ENCODE data around the gene KDM4B.

KDM4B gene

DNA sequence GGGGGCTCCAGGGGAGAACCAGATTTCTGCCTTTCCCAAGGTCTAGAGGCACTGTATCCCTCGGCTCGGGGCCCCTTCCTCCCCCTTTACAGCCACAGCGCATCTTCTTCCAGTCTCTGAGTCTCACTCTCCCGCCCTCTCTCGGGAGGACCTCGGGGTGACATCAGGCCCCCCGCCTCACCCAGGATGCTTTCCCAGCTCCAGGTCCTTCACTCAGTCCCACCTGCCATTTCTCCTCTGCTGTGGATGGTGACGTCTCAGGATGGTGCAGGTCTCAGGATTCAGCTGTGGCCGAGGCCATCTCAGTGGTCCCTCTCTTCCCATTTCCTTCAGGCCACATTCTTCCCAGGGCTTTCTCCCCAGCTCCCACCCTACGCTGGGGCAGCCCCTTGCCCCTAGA lies 13.6 kb upstream of the KDM4B start:
- H3K27ac ChIP-seq: no peak overlapping the region
- TF ChIP-seq, protein P1, sequence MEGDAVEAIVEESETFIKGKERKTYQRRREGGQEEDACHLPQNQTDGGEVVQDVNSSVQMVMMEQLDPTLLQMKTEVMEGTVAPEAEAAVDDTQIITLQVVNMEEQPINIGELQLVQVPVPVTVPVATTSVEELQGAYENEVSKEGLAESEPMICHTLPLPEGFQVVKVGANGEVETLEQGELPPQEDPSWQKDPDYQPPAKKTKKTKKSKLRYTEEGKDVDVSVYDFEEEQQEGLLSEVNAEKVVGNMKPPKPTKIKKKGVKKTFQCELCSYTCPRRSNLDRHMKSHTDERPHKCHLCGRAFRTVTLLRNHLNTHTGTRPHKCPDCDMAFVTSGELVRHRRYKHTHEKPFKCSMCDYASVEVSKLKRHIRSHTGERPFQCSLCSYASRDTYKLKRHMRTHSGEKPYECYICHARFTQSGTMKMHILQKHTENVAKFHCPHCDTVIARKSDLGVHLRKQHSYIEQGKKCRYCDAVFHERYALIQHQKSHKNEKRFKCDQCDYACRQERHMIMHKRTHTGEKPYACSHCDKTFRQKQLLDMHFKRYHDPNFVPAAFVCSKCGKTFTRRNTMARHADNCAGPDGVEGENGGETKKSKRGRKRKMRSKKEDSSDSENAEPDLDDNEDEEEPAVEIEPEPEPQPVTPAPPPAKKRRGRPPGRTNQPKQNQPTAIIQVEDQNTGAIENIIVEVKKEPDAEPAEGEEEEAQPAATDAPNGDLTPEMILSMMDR (conservative IDR thresholded peaks at IDR 0.05): no peak
- TF ChIP-seq ZFX (IDR thresholded peaks at IDR 0.05): no peak

DNA sequence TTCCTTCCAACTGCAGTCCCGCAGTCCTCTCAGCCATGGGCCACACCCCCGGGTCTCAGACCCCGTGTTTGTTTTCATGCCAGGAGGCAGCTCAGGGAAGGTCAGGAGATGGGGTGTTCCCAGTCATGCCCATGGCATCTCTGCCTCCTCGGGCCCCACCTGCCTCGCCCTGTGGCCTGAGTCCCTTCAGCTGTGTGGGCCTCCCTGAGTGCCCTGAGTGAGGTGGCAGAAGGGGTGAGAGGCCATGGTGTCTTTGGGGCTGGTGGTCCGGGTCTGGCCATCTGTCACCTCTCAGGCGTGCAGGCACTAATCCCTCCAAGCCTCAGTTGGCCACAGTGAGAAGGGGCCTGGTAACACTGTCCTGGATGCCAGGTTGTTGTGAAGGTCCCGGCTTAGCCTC lies 10.9 kb upstream of the KDM4B start:
- no peak overlapping the region for H3K27ac ChIP-seq
- TF ChIP-seq, protein P1 (conservative IDR thresholded peaks at IDR 0.05): no peak
- no peak for TF ChIP-seq ZFX (IDR thresholded peaks at IDR 0.05)

DNA sequence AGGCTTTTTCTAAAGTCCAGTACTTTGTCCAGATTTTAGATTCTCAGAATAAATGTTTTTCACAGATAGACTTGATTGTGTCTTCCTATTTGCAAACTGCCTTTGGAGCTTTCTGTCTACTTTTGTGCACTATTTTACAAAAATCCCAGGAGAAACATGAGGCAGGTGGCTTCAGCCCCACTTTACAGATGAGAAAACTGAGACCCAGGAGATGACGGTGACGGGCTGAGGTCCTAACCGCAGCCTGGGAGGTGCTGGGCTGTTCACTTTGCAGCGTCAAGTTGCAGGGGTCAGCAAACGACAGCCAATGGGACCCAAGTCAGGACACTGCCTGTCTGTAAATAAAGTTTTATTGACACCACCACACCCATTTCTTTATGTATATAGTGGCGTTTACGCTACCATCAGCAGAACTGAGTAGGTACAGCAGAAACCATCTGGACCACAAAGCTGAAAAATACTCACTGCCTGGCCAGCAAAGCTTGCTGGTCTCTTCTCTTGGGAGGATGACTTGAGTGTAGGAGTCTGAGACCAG lies 6.8 kb upstream of the KDM4B start:
- no peak overlapping the region for H3K27ac ChIP-seq
- TF ChIP-seq, protein P1 (conservative IDR thresholded peaks at IDR 0.05): no peak
- TF ChIP-seq ZFX (IDR thresholded peaks at IDR 0.05): no peak

DNA sequence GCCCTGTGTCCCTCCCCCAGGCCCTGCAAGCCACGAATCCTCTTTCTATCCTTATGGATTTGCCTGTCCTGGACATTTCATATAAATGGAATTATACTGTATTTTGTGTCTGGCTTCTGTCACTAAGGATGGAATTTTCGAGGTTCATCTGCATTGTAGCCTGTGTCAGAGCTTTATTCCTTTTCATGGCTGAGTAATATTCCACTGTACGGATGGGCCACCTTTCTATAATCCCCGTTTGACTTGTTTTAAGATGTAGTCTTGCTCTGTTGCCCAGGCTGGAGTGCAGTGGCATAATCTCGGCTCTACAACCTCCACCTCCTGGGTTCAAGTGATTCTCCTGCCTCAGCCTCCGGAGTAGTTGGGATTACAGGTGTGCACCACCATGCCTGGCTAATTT lies 3.9 kb upstream of the KDM4B start:
- no peak for TF ChIP-seq ZFX (IDR thresholded peaks at IDR 0.05)
- TF ChIP-seq, protein P1 (conservative IDR thresholded peaks at IDR 0.05): no peak
- H3K27ac ChIP-seq: no peak overlapping the region

DNA sequence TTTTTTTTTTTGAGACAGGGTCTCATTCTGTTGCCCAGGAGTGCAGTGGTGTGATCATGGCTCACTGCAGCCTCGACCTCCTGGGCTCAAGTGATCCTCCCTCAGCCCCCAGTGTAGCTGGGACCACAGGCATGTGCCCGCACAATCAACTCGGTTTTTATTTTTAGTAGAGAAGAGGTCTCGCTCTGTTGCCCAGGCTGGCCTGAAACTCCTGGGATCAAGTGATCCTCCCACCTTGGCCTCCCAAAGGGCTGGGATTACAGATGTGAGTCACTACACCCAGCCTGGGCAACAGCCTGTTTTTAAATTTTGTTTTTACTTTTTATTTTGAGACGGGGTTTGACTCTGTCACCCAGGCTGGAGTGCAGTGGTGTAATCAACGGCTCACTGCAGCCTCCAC lies 2.3 kb upstream of the KDM4B start:
- TF ChIP-seq ZFX (IDR thresholded peaks at IDR 0.05): no peak
- TF ChIP-seq, protein P1 (conservative IDR thresholded peaks at IDR 0.05): no peak
- no peak overlapping the region for H3K27ac ChIP-seq

DNA sequence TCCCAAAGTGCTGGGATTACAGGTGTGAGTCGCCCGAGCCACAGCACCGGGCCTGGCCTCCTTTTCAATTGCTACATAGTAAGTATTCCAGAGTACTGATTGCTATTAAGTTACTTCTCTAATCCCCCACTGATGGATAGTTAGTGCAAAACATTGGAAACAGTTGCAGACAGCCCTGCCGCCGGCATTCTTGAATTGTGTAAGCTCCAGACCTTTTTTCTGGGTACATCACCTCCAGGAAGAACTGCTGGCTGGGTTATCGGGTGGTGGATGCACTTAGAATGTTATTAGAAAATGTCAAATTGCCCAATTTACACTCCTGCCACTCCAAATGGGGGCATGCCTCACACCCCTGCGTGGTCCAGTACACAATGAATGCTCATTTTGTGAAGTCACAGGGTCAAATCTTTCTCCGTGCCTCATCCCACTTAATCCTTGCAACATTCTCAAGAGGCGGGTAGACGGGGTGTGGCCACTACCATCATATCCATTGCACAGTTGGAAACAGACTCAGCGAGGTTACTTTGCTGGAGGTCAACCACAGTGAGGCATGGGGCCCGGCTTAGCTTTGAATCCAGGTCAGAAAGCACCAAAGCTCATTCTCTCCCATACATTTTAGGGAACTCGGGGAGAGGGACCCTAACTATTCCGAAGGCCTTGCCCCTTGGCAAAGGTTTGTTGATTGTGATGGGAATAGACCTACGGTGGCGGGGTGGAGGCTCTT lies 1.0 kb upstream of the KDM4B start:
- peak overlapping the region; percentile 50 for H3K27ac ChIP-seq
- TF ChIP-seq, protein P1 (conservative IDR thresholded peaks at IDR 0.05): no peak
- TF ChIP-seq ZFX (IDR thresholded peaks at IDR 0.05): no peak

DNA sequence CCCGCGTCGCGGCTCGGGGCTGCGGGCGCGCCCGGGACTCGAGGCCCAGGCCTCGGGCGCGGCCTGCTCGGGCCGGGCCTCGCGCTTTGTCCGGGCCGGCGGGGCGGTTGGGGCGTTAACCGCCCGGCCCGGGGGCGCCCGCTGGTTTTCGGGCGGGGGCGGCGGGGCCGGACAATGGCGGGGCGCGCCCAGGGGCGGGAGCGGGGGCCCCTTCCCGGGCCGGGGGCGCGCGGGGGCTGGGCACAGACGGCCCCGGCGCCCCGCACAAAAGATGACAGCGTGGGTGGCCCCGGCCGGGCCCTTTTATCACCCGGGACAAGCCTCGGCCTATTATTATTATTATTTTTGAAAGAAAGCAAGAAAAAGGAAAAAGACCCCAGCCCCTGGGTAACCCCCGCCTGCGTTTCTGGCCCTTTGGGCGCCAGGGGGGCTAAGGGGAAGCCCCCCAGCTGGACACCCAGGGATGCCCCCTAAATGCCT lies 419 bp downstream of the KDM4B start:
- peak overlapping the region; percentile 87 for H3K27ac ChIP-seq
- TF ChIP-seq, protein P1 (conservative IDR thresholded peaks at IDR 0.05): no peak
- peak; percentile 99 for TF ChIP-seq ZFX (IDR thresholded peaks at IDR 0.05)

Data from C4-2B (cell line).